ENCODE data around the gene RNF123. TPM values are rescaled to one million over a fixed set of nuclear protein-coding genes. Genes with fewer than 3 reads are reported as not detected.

RNF123 gene
- total and polyA plus RNA-seq, 10 of the 15 experiments (the other 5 are each of a cell fraction or from before 2014, with no cell fraction given), result 4.2 to 31.5 (median 17.6) TPM

- ChIA-PET SMC1A (ENCODE audit: uncharacterized antibody, unreplicated experiment) (no interaction called here), RAD21 (ENCODE audit: unreplicated experiment) (no interaction called here), POLR2A (no interaction called here), CTCF (interaction anchor here (1.0 kb wide), 1 partner anchor 14 kb away, joined by 3 read pairs; the partner anchor contains the start of genes MST1 and RNF123)
- H3K4me3 ChIP-seq, result peak overlapping the region; percentile 94
- BruUV-seq (replicated peaks), result no TSS peak
- H3K79me2 ChIP-seq (ENCODE audit: control insufficient read depth, insufficient read depth, low read length), result peaks cover 20% of the 10 kb centered on the region
- intact Hi-C loops (cut with micrococcal nuclease; ENCODE audit: unreplicated experiment) (loop anchor here (5.0 to 10.0 kb wide), 2 partner anchors 222 to 650 kb away; partner anchors contain the start of genes IMPDH2 and NDUFAF3), in situ Hi-C loops (cut with MboI) (loop anchor here (10.0 kb wide), 1 partner anchor 140 kb away; no protein-coding TSS in a partner anchor)
- H2AFZ ChIP-seq (ENCODE audit: control insufficient read depth, low read depth, low read length), result peak overlapping the region; percentile 65
- DNase-seq (ENCODE audit: low read depth, low spot score) (no peak), ATAC-seq (peak; percentile 48), FAIRE-seq (no peak)
- H3K36me3 ChIP-seq (ENCODE audit: control insufficient read depth in 2 of 2, insufficient read depth in 2 of 2, low read length in 1 of 2), result peaks cover 7 to 12% of the 10 kb centered on the region in 2 experiments
- H3K9me3 ChIP-seq (replicated peaks; ENCODE audit: control insufficient read depth, insufficient read depth, low read length), result no peaks in the 10 kb centered on the region
- H3K4me1 ChIP-seq (ENCODE audit: control insufficient read depth, insufficient read depth, low read length), result peaks cover 10% of the 10 kb centered on the region
- H4K20me1 ChIP-seq (ENCODE audit: control insufficient read depth, insufficient read depth), result no peaks in the 10 kb centered on the region
- peak overlapping the region; percentile 98 for H3K4me2 ChIP-seq (ENCODE audit: control insufficient read depth, insufficient read depth)
- TF ChIP-seq YY1 (IDR thresholded peaks at IDR 0.05; ENCODE audit: low read depth, low read length) (peak; percentile 53; the same call in 1 of the 2 replicates), SIX5 (IDR thresholded peaks at IDR 0.05; ENCODE audit: low read depth, low read length, severe bottlenecking) (no peak), IKZF2 (IDR thresholded peaks at IDR 0.05) (no peak), EED (IDR thresholded peaks at IDR 0.05; ENCODE audit: low read depth) (no peak), LARP7 (IDR thresholded peaks at IDR 0.05) (peak; percentile 95), BCL11A (IDR thresholded peaks at IDR 0.05; ENCODE audit: low read depth, low read length) (no peak), MAX (IDR thresholded peaks at IDR 0.05; ENCODE audit: low read depth, low read length) (no peak), ZSCAN29 (IDR thresholded peaks at IDR 0.05) (no peak), SMC3 (IDR thresholded peaks at IDR 0.05; ENCODE audit: borderline replicate concordance, low read length) (no peak), RAD21 (IDR thresholded peaks at IDR 0.05; ENCODE audit: insufficient read depth, low read depth, low read length) (no peak), NKRF (conservative IDR thresholded peaks at IDR 0.05) (peak; percentile 30), RELB (IDR thresholded peaks at IDR 0.05; ENCODE audit: low read depth) (no peak), NRF1 (conservative IDR thresholded peaks at IDR 0.05; ENCODE audit: low read depth, low read length) (no peak), SUPT20H (IDR thresholded peaks at IDR 0.05; ENCODE audit: borderline replicate concordance, control insufficient read depth, low read depth, low read length) (no peak), SIN3A (IDR thresholded peaks at IDR 0.05; ENCODE audit: low read depth, low read length) (0 out of 2 replicates have a peak, but pooled peaks have one; percentile 8), NR2C2 (IDR thresholded peaks at IDR 0.05; ENCODE audit: borderline replicate concordance, control insufficient read depth, insufficient read length, low read depth) (no peak)
- H3K27ac ChIP-seq (ENCODE audit: control insufficient read depth, insufficient read depth), result peak overlapping the region; percentile 86
- H3K9ac ChIP-seq (ENCODE audit: control insufficient read depth, insufficient read depth, low read length), result peak overlapping the region; percentile 90
- no peaks in the 10 kb centered on the region for H3K27me3 ChIP-seq (replicated peaks in 1 of 2; ENCODE audit: control insufficient read depth in 2 of 2, insufficient read depth in 2 of 2, low read length in 1 of 2)
- 1% methylated on average over 33 of the region's 34 CpGs for WGBS (ENCODE audit: insufficient coverage, insufficient replicate concordance, low lambda C conversion rate, missing lambda C conversion rate)
Measured at GRCh38 chr3:49674497-49674983, 14.8 kb upstream of the RNF123 start.
